ENCODE measurements around the gene CSRP2. TPM values are rescaled to one million over a fixed set of nuclear protein-coding genes. Genes with fewer than 3 reads are reported as not detected.

Gene CSRP2
- total RNA-seq (2014; rRNA removed; shearing (Covaris generic)): 46.2 and 57.5 TPM in 2 replicates

DNA sequence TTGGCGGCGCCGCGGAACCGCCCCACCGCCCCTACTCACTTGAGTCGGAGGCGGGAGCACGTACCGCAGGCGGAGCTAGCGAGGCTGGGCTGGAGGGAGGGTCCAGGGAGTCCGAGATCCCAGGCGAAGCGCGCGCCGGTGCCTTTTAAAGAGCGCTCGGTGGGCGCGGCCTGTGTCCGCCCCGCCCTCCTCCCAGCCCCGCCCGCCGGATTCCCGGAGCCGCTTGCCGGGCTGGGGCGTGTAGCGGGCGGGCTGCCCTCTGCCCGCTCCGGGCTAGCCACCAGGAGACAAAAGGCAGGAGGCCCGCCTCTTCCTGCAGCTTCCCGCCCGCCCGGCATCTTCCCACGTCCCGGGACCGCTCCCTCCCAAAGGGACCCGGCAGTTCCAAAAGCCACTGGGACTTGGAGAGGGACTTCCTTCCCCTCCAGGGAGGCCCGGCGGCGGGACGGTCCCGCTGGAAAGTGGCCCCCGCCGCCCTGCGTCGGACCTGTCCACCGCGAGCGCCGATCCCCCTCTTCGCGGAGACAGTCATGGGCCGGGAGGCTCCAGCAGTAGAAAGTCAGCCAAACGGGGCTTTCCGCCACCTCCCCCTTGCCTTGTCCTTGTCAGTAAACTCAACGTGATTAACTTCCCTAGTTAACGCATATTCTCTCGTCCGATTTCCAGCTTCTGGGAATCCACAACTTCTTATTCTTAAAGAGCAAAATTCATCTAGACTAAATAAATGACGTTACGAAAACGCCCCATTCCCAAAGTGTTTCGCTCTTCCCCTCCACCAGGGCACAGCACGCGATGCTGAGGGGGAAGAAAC is at the start of gene CSRP2:
TSS of gene CSRP2 (minus strand) at position 121 of the 811 bp plus-strand sequence. CDS start 12,759 bp downstream, outside the sequence.
- in situ Hi-C loops (cut with HindIII; ENCODE audit: low sequenced_read_pairs): no loop called here
- peak; percentile 71 for DNase-seq (ENCODE audit: low spot score)

DNA sequence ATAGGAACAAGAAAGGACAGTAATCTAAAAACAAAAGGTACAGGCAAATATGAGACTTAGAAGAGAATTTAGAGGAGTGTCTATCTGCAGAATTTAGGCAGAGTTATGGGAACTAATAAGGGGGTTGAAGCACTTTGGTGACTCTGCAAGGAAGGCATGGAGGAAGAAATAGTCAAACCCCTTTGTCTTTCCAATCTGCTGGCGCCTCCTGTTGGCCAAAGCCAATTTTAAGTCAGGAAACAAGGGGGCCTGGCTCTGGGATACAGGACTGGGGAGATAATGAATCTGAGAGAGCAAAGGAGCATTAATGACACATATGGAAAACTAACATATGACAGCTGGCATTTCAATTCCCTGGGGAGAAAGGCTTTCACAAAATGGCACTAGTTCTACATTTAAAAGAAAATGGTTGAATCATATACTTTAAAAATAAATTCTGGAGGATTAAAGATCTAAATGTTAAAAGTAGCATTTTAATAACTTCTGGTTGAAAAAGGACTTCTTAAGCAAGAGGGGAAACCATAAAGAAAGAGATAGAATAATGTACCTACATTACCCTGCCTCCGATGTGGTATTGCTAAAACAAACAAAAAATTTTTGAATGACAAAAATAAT is 48.5 kb upstream of the CSRP2 start:
- in situ Hi-C loops (cut with HindIII; ENCODE audit: low sequenced_read_pairs): no loop called here

DNA sequence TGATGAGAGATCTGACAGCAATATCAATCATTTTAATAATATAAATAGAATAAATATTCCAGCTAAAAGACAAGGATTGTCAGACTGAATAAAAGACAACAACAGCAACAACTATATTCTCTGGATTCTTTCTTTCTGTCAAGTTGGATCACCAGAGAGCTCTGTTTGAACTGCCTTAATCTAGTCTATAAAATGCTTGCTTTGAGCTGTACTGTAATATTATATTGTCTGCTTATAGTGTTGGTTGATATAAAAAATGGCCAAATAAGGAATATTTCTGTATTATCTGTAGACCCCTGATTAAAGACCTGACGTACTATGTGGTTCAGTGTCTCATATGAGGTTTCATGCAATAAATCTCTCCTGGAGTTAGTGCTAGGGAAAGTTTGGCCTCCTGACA is 46.3 kb upstream of the CSRP2 start:
- in situ Hi-C loops (cut with HindIII; ENCODE audit: low sequenced_read_pairs): no loop called here
- no peak for DNase-seq (ENCODE audit: low spot score)

More for the DNA sequence above, 48.5 kb upstream of the CSRP2 start:
- peak; percentile 19 for DNase-seq (ENCODE audit: low spot score)

DNA sequence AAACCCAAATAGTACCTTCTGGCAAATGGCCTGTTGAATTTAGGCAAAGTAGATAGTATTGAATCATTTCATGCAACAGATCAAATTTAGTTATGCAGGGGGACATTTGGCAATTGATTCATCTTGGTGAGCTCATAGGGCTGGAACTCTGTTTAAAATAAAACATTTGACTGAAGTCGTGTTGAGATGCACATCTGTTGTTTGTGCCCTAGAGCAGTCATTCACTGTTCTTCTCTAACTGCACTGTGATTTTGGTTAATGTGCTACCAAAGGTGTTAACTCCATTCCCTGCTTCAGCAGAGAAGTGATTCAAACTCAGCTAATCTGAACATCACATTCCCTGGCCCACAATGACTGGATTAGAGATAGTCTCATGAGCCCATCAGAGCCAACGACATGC is 44.0 kb upstream of the CSRP2 start:
- no peak for DNase-seq (ENCODE audit: low spot score)
- in situ Hi-C loops (cut with HindIII; ENCODE audit: low sequenced_read_pairs): no loop called here

DNA sequence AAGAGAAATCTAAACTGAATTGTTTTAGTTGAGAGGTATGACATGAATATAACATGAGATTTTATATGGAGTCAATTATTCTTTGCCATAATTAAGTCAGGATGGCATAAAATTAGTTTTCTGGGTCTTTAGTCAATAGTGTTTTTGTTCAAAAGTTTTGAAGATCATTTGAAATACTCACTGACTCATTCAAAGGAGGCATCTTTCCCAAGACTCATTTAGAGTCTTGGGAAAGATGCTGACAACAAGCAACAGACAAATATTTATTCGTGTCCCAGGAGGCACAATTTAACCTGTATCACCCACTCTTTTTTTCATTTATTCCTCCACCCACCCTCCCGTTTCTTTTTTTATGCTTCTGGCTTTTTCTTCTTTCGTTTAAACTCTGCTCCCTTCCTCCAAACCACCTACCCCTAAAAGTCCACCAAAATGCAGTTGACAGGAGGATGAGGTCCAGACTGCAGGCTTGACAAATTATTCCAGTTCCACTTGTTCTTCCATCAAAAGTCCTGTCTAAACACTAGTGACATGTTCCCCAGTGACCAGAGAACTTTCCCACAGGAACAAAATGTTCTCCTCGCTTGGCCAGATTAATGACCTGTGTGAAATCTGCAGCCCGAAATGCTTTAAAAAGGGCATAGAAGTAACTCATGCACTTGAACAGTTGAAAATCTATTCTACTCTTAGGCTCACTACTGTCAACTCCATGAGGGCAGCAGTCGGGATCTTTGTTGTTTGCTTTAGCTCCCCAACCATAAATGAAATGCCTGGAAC is 43.3 kb upstream of the CSRP2 start:
- in situ Hi-C loops (cut with HindIII; ENCODE audit: low sequenced_read_pairs): no loop called here
- DNase-seq (ENCODE audit: low spot score): no peak

DNA sequence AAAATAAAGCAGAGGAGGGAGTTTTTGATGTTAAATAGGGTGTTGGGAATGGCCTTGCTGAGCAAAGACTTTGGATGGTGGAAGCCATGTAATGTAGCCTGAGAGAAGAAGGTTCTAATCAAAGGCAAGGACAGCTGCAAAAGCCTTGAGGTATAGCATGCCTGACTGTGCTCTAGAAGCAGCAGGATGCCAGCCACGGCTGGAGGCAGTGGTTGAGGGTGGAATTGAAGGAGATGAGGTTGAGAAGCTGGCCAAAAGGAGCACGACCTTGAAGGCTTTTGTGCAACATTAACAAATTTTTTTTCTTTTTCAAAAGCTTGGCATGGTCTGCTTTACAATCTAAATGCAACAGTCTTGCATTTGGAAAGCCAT is 42.3 kb upstream of the CSRP2 start:
- DNase-seq (ENCODE audit: low spot score): no peak
- in situ Hi-C loops (cut with HindIII; ENCODE audit: low sequenced_read_pairs): no loop called here

DNA sequence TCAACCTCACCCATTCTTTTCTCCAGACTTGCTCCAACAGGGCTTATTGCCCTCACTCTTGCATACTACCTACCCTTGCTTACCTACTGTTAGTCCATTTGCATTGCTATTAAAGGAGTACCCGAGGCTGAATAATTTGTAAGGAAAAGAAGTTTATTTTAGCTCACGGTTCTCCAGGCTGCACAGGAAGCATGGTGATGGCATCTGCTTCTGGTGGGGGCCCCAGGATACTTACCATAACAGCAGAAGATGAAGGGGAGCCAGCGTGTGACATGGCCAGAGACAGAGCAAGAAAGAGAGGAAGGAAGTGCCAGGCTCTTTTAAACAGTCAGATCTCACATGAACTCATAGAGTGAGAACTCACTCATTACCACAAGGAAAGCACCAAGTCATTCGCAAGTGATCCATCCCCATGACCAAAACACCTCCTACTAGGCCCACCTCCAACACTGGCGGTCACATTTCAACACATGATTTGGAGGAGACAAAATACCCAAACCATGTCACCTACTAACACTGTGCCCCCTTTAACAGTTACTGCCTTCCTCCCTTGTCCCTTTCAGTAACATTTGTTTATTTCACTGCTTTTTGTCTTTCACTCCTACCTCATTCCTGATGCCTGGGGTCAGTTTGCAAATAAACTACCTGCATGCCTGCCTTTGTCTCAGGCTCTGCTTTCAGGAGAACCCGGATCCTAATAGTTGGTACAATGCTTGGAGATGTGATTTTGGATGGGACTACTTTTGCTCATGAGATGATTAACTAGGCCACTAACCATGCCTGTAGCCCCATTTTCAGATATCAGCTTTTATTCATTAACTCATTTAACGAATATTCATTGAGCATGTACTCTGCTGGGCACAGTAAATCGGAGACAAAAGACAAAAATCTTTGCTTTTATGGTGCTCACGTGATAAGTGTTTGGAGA is 41.6 kb upstream of the CSRP2 start:
- in situ Hi-C loops (cut with HindIII; ENCODE audit: low sequenced_read_pairs): no loop called here
- no peak for DNase-seq (ENCODE audit: low spot score)

DNA sequence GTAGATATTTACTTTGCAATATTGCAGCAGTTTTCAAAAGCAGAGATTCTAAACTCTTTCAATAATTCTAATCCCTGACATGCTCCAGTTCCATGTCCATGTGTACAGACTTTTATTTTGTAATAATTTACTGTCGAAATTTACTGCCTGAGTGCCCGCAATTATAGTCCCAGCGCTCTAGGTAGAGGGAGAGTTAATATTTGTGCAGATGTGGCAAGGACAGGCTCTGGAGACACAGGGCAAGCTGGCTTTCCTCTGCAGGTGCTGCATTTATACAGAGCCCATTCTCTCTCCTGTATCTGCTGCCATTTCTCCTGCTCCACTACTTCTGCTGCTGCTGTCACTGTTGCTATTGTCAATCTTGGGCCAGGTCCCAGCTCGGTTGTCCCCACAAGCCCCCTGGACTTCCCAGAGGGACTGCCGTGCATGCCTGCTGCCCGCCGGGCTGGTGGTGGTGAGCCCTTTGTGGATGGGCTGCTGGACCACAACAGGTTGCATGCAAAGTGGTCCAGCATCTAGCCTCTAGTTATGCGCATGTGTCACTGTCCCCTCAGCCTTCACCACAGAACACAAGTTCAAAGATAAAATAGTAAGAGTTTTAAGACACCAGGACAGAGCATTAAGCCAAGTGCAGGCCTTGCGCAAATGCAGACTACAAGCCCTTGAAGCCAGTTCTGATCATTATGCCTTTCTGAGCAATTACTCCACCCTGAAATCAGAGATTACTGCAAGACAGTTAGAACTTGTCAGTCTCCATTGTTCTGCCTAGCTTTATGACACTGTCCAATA is 40.8 kb upstream of the CSRP2 start:
- in situ Hi-C loops (cut with HindIII; ENCODE audit: low sequenced_read_pairs): no loop called here
- DNase-seq (ENCODE audit: low spot score): no peak

DNA sequence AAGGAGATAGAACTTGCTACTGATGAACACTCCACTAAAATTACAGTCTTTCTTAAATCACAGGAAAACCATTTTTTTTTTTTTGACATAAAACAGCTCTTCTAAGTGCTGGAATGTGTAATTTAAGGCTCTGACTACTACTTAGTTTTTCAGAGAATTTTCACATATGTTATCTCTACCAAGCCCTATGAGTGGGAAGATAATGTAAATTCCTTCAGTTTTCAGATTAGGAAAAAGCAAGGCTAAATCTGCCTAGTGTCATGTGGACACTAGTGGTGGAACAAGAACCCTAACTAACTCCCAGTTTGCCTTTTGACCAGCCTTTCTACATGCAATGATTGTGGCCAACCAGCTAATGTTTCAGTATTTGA is 37.3 kb upstream of the CSRP2 start:
- no peak for DNase-seq (ENCODE audit: low spot score)
- in situ Hi-C loops (cut with HindIII; ENCODE audit: low sequenced_read_pairs): no loop called here

DNA sequence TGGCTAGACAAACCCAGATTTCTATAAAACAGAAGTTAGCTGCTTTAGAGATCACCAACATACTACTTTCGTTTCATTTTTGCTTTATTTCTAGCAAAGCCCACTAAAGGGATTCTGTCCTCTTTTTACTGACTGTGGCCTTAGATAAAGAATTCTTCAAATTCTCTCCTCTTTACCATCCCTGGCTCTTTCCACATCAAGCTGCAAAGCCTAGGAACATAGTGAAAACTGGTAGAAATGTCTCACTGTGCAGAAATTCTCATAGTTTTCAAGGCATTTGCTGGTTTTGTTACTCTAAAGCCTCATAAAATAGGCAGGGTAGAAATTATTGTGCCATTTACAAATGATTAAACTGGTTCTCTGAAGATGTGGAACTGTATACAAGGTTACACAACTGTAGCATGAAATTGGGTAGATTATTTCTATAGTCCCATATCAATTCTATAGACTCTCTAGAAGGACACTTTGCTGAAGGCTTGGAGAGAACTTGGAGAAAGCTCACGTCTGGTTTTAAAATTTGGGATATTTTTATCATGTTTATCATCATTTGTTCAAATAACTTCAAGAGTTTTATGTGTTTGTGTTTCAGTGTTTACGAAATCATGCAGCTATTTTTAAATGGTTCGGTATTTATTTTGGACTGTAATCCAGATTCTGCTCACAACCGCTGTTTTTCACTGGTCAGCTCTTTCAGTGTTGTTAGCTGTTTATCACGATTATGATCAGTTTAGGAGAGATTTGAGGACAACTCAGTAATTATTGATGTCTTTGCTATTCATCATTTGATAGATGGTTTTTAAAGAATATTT is 36.7 kb upstream of the CSRP2 start:
- in situ Hi-C loops (cut with HindIII; ENCODE audit: low sequenced_read_pairs): no loop called here
- no peak for DNase-seq (ENCODE audit: low spot score)

DNA sequence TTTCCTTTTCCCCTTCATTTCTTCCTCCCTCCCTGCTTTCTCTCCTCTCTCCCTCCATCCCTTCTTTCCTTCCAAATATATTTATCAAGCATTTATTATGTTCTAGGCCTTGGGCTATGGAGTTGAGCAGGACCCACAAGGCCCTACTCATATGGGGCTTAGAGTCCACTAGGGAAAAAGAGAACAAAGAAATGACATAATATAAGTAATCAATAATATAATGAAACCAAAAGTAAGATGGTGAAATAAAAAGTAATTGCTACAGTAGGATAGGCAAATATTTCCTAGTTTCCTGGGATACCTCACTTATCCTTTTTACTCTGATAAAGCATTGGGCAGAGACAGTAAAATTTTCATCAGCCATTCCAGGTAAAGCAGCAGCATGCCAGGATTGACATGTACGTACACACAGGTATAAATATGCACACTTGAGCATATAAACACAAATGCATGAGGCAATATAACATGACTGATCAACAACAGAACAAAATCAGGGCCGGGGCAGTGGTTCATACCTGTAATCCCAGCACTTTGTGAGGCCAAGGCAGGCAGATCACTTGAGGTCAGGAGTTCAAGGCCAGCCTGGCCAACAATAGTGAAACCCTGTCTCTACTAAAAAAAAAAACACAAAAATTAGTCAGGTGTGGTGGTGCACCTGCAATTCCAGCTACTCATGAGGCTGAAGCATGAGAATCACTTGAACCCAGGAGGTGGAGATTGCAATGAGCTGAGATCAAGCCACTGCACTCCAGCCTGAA is 35.5 kb upstream of the CSRP2 start:
- in situ Hi-C loops (cut with HindIII; ENCODE audit: low sequenced_read_pairs): no loop called here
- no peak for DNase-seq (ENCODE audit: low spot score)

DNA sequence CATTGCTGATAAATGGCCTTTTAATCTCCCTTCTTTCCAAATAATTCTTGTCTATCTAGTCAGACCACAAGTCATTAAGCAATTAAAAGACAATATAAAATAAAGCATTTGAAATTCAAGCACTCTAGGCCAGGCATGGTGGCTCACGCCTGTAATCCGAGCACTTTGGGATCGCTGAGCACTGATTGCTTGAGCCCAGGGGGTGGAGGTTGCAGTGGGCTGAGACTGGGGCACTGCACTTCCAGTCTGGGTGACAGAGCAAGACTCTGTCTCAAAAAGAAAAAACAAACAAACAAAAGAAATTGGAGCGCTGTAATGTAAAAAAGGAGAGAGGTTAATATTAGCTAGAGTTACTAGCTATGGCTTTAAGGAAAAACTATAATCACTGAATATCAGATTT is 30.5 kb upstream of the CSRP2 start:
- DNase-seq (ENCODE audit: low spot score): no peak
- in situ Hi-C loops (cut with HindIII; ENCODE audit: low sequenced_read_pairs): no loop called here

DNA sequence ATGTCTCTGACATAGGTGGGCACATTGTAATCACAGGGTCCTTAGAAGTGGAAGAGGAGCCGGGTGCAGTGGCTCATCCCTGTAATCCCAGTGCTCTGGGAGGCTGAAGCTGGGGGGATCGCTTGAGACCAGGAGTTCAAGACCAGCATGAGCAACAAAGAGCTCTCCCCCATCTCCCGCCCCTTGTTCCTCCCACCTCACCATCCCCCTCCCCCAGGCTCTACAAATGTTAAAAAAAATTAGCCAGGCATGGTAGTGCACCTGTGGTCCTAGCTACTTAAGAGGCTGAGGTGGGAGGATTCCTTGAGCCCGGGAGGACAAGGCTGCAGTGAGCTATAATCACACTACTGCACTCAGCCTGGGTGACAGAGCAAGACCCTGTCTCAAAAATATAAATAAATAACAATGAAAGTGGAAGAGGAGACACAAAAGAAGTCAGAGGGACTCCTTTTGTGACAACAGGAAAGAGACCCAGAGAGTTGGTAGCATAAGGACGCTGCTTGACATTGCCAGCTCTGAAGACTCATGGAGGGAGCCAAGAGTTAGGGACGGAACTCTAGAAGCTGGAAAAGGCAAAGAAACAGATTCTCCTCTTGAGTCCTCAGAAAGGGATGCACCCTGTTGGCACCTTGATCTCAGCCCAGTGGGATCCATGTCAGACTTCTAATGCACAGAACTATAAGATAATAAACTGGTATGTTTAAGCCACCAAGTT is 29.6 kb upstream of the CSRP2 start:
- in situ Hi-C loops (cut with HindIII; ENCODE audit: low sequenced_read_pairs): no loop called here
- no peak for DNase-seq (ENCODE audit: low spot score)

DNA sequence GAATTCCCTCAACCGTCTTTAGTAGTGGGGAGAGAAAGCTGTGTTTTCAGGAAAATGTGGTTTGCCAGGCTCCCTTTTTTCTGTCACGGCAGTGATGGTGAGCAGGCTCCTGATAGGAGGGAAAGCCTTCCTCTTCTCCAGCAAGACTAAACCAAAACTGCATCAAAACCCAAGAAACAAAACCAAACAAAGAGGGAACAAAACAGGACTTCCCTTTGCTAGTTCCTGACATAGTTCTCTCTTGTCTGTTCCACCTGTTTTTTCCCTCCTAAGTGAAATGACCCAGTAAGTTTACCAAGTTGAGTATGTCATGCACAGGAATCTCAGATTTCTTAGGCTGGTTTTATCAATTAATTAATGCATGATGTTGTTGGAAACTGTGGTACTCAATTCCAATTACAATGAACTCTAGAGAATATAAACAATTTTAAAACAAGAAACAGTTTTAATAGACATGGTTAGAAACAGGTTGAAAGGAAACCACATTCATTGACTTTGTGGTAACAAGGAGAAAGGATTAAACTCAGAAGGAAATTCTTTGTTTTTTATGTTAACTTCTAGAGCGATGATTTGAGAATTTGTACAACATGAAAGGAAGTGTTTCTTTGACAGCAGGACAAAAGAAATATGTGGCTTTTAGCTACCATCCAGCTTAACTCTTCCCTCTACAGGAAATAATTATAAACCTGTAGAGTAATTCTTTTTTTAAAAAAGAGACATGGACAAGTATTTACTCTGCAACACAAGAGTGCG is 23.0 kb upstream of the CSRP2 start:
- in situ Hi-C loops (cut with HindIII; ENCODE audit: low sequenced_read_pairs): no loop called here
- no peak for DNase-seq (ENCODE audit: low spot score)

DNA sequence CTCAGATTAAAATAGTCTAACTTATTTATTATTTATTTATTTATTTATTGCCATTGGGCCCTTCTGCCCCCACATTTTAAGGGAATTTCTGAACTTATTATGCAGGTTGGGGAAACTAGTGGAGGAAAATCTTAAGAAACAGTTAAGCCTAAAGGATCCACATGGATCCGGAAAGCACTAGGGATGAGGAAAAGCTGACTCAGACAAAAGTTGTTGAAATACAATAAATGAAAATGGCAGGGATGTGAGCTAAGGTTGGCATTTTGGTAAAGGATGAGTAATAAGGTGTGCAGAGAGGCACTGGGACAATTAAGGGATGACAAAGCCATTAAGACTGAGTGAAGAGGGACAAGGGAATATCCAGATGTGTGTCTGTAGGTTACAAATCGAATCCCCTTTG is 20.7 kb upstream of the CSRP2 start:
- in situ Hi-C loops (cut with HindIII; ENCODE audit: low sequenced_read_pairs): no loop called here
- DNase-seq (ENCODE audit: low spot score): no peak

DNA sequence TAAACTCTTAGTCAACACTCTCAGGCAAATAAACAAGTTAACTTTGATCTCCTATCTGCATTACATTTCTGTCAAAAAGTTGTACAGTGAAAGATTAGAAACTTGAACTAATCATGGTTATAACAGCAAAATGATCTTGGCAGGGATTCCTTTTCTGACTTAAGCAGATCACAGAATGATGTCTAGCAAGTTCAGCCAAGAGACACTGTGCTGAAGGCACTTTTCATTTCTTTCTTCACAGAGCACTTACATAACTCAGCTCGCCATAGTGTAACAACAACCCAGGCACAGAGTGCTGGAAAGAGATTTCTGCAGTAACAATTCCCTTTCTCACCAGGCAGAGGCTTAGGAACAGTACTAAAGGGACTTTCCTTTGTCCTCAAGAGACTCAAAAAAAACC is 19.6 kb upstream of the CSRP2 start:
- peak; percentile 9 for DNase-seq (ENCODE audit: low spot score)
- in situ Hi-C loops (cut with HindIII; ENCODE audit: low sequenced_read_pairs): no loop called here

All from G401 (cell line).